Measurements from ENCODE around the gene ZNF618. TPM values are rescaled to one million over a fixed set of nuclear protein-coding genes. Genes with fewer than 3 reads are reported as not detected.
"Not testable (repeated sequence)": the region's sequence is repeated elsewhere in the genome, so short reads cannot be mapped to it uniquely, and the experiment has no call there.

The ZNF618 gene
- total RNA-seq, 8 experiments from 2014 or later = 3.4 to 41.6 (median 20.4) TPM

DNA sequence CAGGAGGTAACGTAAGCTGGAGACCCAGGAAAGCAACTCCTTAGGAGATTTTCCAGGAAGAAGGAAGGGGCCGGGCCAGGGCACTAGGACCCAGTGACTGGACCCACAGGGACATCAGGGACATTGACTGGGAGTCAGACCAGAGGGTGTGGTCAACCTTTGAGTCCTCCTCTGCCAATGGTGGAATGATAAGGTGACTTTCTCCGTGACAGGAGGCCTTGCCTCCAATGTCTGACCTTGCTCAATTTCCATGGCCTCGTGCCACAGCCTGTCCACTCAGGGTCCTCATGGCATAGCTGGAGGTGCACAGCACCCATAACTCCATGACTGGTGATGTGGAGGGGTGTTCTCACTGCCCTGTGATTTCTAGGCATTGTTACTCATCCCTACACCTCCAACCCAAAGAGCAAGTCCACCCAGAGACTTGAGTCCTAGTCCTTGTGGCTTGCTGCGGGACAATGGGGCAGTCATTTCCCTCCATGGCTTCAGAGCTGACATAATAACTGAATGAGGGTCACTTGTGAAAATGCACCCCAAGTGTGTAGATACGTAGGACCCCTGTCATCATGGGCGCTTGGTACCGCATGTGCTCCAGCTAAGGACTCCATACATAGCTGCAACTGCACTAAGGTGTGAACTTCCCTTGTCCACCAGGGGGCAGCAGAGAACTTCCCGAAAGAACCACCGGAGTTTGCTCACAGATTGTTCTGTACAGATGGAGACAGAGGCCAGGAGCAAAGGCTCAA lies 206.1 kb downstream of the ZNF618 start:
- in situ Hi-C loops (cut with MboI; ENCODE audit: low pct_unique_long_range_greater_than_20kb in 2 of 9, low sequenced_read_pairs in 9 of 9, unreplicated experiment in 9 of 9) = loop anchor here in 4 of 9 experiments (10.0 to 25.0 kb wide), 2 partner anchors 205 to 213 kb away; no protein-coding TSS in a partner anchor
- Histone ChIP-seq H3K27ac (no peak overlapping the region), H3K4me3 (no peak overlapping the region), H3K4me1 (replicated peaks in 1 of 2) (peaks cover 0 to 2% of the 10 kb centered on the region in 2 donors)
- ATAC-seq (replicated peaks in 6 of 8) = peak; percentile 96 to 99 (median 98)
- 0 to 100% (median 67%) methylated on average over 2 to 4 of the region's 10 CpGs; no CpG with 5 or more reads in 5 of the 10 experiments for WGBS, 10 experiments

DNA sequence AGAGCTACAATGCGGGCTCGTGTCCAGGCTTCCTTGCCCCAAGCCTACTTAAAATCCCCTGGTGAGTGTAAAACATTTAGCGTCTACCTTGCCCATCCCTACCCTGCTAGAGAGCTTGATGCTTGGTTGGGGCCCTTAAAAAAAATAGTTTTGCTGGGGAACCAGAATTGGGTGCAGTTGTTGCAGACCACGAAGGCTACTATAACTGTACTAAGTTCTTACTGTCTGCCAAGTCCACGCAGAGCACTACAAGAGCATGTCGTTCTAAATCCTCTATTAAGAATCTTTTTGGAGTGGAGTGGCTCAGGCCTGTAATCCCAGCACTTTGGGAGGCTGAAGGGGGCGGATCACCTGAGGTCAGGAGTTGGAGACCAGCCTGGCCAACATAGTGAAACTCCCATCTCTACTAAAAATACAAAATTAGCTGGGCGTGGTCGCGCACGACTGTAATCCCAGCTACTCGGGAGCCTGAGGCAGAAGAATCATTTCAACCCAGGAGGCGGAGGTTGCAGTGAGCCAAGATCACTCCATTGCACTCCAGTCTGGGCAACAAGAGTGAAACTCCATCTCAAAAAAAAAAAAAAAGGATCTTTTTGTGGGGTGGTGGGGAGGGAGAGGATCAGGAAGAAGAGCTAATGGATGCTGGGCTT lies 206.8 kb downstream of the ZNF618 start:
- not testable (repeated sequence) for H3K4me3 ChIP-seq; H3K4me1 ChIP-seq (replicated peaks in 1 of 2); H3K27ac ChIP-seq
- peak in 6 of 8 experiments; percentile 20 to 59 (median 41) for ATAC-seq (replicated peaks in 6 of 8)
- in situ Hi-C loops (cut with MboI; ENCODE audit: low pct_unique_long_range_greater_than_20kb in 2 of 9, low sequenced_read_pairs in 9 of 9, unreplicated experiment in 9 of 9) = loop anchor here in 4 of 9 experiments (10.0 to 25.0 kb wide), 2 partner anchors 204 to 212 kb away; no protein-coding TSS in a partner anchor
- 0 to 86% (median 60%) methylated on average over 1 to 9 of the region's 13 CpGs; no CpG with 5 or more reads in 1 of the 10 experiments for WGBS, 10 experiments

DNA sequence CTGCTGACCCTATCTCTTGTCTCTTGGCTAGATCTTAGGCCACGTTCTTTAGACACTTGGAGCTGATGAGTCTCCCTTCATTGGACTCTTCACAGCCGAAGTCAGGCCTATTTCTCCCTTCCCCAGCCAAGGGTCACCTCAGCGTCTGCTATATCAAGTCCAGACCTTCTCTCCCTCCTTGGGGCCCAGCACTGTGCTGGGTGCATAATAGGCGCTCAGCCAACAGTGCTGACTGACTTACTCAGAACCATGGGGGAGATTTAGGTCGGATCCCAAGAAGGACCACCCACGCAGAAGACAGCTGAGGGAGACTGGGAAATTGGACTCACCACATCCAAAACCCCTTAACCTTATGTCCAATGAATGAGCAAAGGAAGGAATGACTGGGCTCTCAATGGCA lies 207.6 kb downstream of the ZNF618 start:
- H3K27ac ChIP-seq = no peak overlapping the region
- WGBS, 10 experiments = 58 to 100% (median 86%) methylated on average over 1 to 4 of the region's 6 CpGs; no CpG with 5 or more reads in 2 of the 10 experiments
- H3K4me3 ChIP-seq = no peak overlapping the region
- ATAC-seq (replicated peaks in 6 of 8) = no peak
- no peaks in the 10 kb centered on the region for H3K4me1 ChIP-seq (replicated peaks in 1 of 2)
- in situ Hi-C loops (cut with MboI; ENCODE audit: low pct_unique_long_range_greater_than_20kb in 2 of 9, low sequenced_read_pairs in 9 of 9, unreplicated experiment in 9 of 9) = loop anchor here in 4 of 9 experiments (10.0 to 25.0 kb wide), 2 partner anchors 204 to 211 kb away; no protein-coding TSS in a partner anchor

DNA sequence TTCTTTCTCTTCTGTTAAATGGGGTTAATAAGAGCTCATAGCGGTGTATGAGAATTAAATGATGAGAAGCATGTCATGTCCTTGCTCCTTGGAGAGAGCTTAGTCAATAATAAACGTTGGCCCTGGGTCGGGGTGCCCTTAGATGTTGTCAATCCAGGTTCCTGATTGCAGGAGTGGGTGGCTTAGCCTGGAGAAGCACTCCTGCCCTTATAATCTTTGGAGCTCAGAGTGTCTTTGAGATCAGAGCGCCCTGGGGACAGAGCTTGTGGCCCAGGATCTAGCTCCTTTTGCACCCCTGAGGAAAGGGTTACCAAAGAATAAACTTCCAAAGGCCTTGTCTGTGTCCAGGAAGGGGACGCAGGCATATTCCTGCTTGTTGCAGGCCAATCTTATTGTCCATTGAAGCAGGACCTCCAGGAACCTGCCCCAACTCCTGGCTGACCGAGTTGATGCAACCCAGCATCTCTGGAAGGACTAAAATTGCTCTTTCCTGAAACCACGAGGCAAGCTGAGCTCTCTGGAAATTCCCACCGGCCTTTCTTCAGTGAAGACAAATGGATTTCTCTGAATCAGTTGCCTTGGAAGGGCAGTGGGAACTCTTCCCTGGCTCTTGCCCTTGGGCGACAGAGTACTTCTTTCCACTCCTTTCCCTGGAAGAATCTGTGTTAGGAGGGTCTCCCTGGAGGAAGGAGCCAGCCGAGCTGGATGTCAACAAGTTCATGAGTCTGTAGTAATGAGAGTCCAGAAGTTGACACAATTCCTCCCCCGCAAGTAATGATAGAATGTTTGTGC lies 208.4 kb downstream of the ZNF618 start:
- in situ Hi-C loops (cut with MboI; ENCODE audit: low pct_unique_long_range_greater_than_20kb in 2 of 9, low sequenced_read_pairs in 9 of 9, unreplicated experiment in 9 of 9) = loop anchor here in 4 of 9 experiments (10.0 to 25.0 kb wide), 2 partner anchors 203 to 210 kb away; no protein-coding TSS in a partner anchor
- Histone ChIP-seq H3K27ac (no peak overlapping the region), H3K4me1 (replicated peaks in 1 of 2) (no peaks in the 10 kb centered on the region), H3K4me3 (no peak overlapping the region)
- 20 to 100% (median 76%) methylated on average over 1 to 6 of the region's 11 CpGs; no CpG with 5 or more reads in 1 of the 10 experiments for WGBS, 10 experiments
- ATAC-seq (replicated peaks in 6 of 8) = no peak

DNA sequence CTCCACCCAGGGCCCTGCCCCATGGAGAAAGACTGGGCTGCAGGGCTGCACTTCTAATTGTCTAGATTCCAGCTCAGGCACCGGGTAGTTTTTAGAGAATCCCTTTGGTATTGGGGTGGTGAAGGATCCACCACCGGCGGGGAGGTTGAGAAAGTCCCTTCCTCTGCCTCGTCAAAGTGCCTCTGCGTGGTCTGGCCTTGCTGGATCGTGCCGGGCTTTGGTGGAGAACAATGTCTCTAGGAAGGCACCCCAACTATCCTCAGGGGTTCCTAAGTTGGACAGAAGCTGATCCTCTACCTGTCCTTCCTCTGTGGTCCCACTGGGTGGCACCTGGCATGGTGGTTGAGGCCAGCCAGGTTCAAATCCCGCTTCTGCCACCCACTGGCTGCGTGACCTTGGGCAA lies 209.3 kb downstream of the ZNF618 start:
- no peaks in the 10 kb centered on the region for H3K4me1 ChIP-seq (replicated peaks in 1 of 2)
- in situ Hi-C loops (cut with MboI; ENCODE audit: low pct_unique_long_range_greater_than_20kb in 2 of 9, low sequenced_read_pairs in 9 of 9, unreplicated experiment in 9 of 9) = loop anchor here in 4 of 9 experiments (10.0 to 25.0 kb wide), 2 partner anchors 202 to 209 kb away; no protein-coding TSS in a partner anchor
- ATAC-seq (replicated peaks in 6 of 8) = no peak
- no peak overlapping the region for H3K27ac ChIP-seq
- no peak overlapping the region for H3K4me3 ChIP-seq
- WGBS, 10 experiments = 65 to 90% (median 80%) methylated on average over 2 to 5 of the region's 9 CpGs; no CpG with 5 or more reads in 5 of the 10 experiments

DNA sequence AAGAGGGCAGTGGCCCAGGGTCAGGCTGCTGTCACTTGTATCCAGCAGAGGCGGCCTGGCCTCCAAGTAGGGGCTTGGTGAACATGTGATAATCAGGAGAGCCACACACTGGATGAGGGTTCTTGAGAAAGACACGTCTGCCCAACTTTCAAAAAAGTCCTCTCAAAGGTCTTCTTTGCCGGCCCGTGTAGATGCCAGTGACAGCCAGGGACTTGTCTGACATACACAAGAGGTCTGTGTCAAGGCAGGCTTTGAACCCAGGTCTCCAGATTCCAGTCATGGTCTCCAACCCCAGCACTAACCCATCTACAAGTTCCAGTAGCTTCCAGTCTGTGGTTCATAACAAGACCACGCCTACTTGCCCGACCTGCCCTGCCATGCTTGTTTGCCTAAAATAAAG lies 209.9 kb downstream of the ZNF618 start:
- ATAC-seq (replicated peaks in 6 of 8) = no peak
- no peak overlapping the region for H3K27ac ChIP-seq
- in situ Hi-C loops (cut with MboI; ENCODE audit: low pct_unique_long_range_greater_than_20kb in 2 of 9, low sequenced_read_pairs in 9 of 9, unreplicated experiment in 9 of 9) = loop anchor here in 4 of 9 experiments (10.0 to 25.0 kb wide), 2 partner anchors 201 to 209 kb away; no protein-coding TSS in a partner anchor
- no peak overlapping the region for H3K4me3 ChIP-seq
- 40 to 97% (median 80%) methylated on average over 1 to 5 of the region's 6 CpGs; no CpG with 5 or more reads in 1 of the 10 experiments for WGBS, 10 experiments
- no peaks in the 10 kb centered on the region for H3K4me1 ChIP-seq (replicated peaks in 1 of 2)

DNA sequence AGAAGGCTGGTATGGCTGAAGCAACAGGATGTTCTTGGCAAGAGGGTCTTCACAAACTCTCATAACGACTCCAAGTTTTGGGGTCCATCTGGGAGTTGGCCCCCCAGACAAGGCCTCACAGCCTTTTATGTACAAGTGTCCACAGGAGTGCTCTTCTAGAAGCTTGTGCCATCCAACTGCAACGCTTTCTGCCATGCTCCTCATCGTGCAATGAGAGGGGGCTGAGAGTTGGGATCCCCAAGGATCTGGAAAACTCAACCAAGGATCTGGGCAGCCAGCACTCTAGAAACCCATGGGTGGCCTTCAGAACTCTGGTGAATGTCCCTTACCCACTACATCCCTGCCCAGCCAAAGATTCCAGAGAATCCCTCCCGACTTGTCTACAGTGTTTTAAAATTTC lies 210.5 kb downstream of the ZNF618 start:
- 13 to 100% (median 68%) methylated on average over 1 to 4 of the region's 4 CpGs for WGBS, 10 experiments
- in situ Hi-C loops (cut with MboI; ENCODE audit: low pct_unique_long_range_greater_than_20kb in 2 of 9, low sequenced_read_pairs in 9 of 9, unreplicated experiment in 9 of 9) = loop anchor here in 4 of 9 experiments (10.0 to 25.0 kb wide), 2 partner anchors 201 to 208 kb away; no protein-coding TSS in a partner anchor

DNA sequence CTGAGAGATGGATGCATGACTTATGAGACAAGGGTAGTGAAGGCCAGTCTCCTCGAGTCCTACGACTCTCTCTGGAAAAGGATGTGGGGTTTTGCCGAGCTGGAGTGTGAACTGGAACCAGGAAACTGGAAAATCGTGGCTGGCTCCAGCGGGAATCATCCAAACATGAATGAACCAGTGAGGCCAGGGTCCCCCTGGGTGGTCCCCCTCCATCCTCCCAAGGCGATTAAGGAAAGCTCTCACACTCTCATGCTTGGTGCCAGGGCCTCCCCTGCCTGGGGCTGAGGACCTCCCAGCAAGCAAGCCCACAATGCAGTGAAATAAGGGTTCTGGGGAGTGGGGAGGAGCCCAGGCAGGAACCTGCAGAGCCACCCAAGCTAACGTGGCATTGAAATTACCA lies 211.6 kb downstream of the ZNF618 start:
- Histone ChIP-seq H3K27ac (no peak overlapping the region), H3K4me3 (no peak overlapping the region), H3K4me1 (replicated peaks in 1 of 2) (no peaks in the 10 kb centered on the region)
- in situ Hi-C loops (cut with MboI; ENCODE audit: low pct_unique_long_range_greater_than_20kb in 2 of 9, low sequenced_read_pairs in 9 of 9, unreplicated experiment in 9 of 9) = loop anchor here in 4 of 9 experiments (10.0 to 25.0 kb wide), 2 partner anchors 200 to 207 kb away; no protein-coding TSS in a partner anchor
- ATAC-seq (replicated peaks in 6 of 8) = peak in 2 of 8 experiments; percentile 29 to 30
- 14 to 60% (median 60%) methylated on average over 1 to 7 of the region's 7 CpGs; no CpG with 5 or more reads in 5 of the 10 experiments for WGBS, 10 experiments

More for the DNA sequence above, 210.5 kb downstream of the ZNF618 start:
- H3K4me1 ChIP-seq (replicated peaks in 1 of 2) = no peaks in the 10 kb centered on the region
- no peak overlapping the region for H3K27ac ChIP-seq
- ATAC-seq (replicated peaks in 6 of 8) = no peak
- no peak overlapping the region for H3K4me3 ChIP-seq

DNA sequence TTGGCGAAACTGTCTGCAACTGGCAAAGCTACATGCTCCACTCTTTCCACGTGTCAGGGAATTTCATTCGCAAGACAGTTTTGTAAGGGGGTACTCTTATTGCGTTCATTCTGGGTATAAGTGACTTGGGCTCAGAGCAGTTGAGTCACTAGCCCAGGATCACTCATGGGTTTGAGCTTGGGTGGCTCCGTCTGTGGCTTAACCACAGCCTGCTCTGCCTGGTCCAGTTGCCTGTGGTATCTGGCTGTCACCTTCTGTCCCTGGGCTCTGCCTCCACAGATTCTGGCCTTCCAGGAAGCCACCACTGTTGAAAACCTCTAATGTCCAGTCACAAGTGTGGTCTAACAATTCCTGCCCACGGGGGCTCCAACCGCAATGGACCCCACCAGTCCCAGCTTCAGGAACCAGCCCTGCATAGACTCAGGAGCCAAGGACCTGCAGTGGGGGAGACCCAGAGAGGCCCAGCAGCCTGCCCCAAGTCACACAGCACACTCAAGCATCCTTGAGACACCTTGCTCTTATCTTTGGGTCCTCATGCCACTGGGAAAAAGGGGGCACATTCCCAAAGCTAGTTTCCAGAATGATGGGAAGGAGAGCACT lies 212.6 kb downstream of the ZNF618 start:
- WGBS, 10 experiments = 56 to 94% (median 89%) methylated on average over 2 to 7 of the region's 7 CpGs; no CpG with 5 or more reads in 1 of the 10 experiments

DNA sequence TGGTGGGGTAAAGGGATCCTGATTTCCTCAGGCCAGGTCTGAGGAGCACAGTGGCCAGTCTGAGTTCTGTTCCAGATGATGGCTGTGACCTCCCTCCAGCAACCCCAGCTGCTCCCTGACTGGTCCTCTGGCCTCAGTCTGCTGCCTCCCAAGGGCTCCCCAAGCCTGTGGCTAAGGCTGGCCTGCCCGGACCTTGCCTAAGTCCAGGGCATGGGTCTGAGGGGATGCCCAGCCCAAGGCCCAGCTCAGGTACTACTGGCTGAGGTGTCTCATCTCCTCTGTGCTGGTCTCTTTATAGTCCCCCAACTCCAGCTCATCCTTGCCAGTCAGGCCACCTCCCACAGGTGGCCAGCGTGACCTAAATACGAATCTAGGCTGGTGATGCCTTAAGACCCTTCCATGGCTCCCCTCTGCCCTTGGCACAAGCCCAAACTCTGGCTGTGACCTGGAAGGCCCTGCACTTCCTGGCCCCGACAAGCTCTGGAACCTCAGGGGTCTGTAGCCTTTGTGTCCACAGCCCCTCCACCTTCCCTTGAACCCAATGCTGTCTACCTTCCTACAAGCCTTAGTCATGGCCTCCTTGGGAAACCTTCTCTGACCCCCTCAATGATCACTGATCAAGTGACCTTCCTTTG lies 213.2 kb downstream of the ZNF618 start:
- 57 to 100% (median 95%) methylated on average over 1 to 3 of the region's 4 CpGs; no CpG with 5 or more reads in 6 of the 10 experiments for WGBS, 10 experiments

More for the DNA sequence above, 212.6 kb downstream of the ZNF618 start:
- no peaks in the 10 kb centered on the region for H3K4me1 ChIP-seq (replicated peaks in 1 of 2)
- in situ Hi-C loops (cut with MboI; ENCODE audit: low pct_unique_long_range_greater_than_20kb in 2 of 9, low sequenced_read_pairs in 9 of 9, unreplicated experiment in 9 of 9) = loop anchor here in 4 of 9 experiments (10.0 to 25.0 kb wide), 2 partner anchors 199 to 206 kb away; no protein-coding TSS in a partner anchor
- H3K4me3 ChIP-seq = no peak overlapping the region
- no peak for ATAC-seq (replicated peaks in 6 of 8)
- H3K27ac ChIP-seq = no peak overlapping the region

DNA sequence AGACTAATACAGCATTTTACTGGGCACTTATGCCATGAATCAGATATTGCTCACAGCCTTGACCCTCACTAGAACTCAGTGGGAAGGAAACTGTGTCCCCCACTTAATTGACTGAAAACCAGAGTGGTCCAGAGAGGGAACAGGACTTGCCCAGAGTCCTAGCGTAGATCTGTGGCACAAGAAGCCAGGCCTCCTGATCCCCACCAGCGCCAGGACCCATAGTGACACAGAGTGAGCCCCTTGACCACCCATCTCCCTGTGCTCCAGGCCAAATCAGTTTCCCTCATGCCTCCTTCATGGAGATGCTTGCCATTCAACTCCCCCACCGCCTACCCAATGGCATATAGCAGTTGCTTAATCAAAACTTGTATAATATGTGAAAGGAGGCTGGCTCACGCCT lies 214.7 kb downstream of the ZNF618 start:
- in situ Hi-C loops (cut with MboI; ENCODE audit: low pct_unique_long_range_greater_than_20kb in 2 of 9, low sequenced_read_pairs in 9 of 9, unreplicated experiment in 9 of 9) = loop anchor here in 3 of 9 experiments (25.0 kb wide), 1 partner anchor 197 kb away; no protein-coding TSS in a partner anchor
- WGBS, 10 experiments = 20 to 100% (median 83%) methylated on average over 1 to 2 of the region's 4 CpGs; no CpG with 5 or more reads in 3 of the 10 experiments
- Histone ChIP-seq H3K4me1 (replicated peaks in 1 of 2) (no peaks in the 10 kb centered on the region), H3K27ac (no peak overlapping the region), H3K4me3 (no peak overlapping the region)
- no peak for ATAC-seq (replicated peaks in 6 of 8)

More for the DNA sequence above, 213.2 kb downstream of the ZNF618 start:
- Histone ChIP-seq H3K27ac (no peak overlapping the region), H3K4me1 (replicated peaks in 1 of 2) (no peaks in the 10 kb centered on the region), H3K4me3 (no peak overlapping the region)
- in situ Hi-C loops (cut with MboI; ENCODE audit: low pct_unique_long_range_greater_than_20kb in 2 of 9, low sequenced_read_pairs in 9 of 9, unreplicated experiment in 9 of 9) = loop anchor here in 4 of 9 experiments (10.0 to 25.0 kb wide), 2 partner anchors 198 to 205 kb away; no protein-coding TSS in a partner anchor
- no peak for ATAC-seq (replicated peaks in 6 of 8)

All from motor neuron (in vitro differentiated cells).